Islet precursor cell (in vitro differentiated cells): ENCODE data around the gene CCL7.
A peak's percentile ranks its signal among the peaks of the same experiment; 100 is the strongest.
"Not testable (repeated sequence)": the region's sequence is repeated elsewhere in the genome, so short reads cannot be mapped to it uniquely, and the experiment has no call there.

ENCODE experiments used
- DNase-seq: peaks from one replicate; pipeline ENCODE4 v3.0.0-alpha.2; 2018

Gene CCL7

DNA sequence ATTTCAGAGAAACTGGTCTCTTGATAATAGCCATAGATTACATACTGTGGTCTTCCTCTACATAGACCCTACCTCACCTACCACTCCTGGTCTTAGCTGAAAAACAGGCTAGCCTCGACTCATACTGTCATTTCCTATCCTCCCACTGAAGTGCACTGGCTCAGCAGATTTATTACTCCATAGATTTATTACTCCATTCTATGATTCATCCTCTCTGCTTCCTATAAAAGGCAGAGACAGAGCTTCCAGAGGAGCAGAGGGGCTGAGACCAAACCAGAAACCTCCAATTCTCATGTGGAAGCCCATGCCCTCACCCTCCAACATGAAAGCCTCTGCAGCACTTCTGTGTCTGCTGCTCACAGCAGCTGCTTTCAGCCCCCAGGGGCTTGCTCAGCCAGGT, at the start of gene CCL7:
Gene CCL7, plus strand, starts transcription at position 253 of the 400 bp plus-strand sequence. Its CDS starts 70 bp downstream, at position 323.
- DNase-seq: no peak

DNA sequence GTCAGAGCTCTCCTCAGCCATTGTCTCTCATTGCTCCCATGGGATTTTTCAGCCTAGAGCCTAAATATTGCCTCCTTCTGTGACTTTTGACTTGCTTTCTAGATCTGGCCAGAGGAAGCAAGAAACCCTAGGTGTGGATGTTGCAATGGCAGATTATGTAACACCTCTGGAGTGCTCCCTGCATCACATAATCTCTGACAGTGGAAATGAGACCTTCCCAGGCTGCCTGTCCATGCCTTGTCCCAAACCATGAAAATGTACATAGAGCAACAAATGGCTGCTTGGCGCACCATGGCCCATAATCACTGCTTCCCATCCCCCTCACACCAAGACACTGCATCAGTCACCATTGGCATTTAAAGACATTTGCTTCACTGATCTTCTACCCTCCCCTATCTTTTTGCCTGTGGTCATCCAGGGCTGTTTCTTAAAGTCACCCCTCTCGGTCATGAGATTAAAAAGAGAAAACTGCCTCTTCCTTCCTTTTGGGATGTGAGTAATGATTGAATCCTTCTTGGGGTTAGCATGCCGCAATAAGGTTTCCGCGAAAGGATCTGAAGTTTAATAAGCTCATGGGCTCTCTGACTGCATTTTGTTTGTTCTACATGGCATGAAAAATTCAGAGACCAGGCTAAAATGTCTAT, 49.1 kb upstream of the CCL7 start:
- peak; percentile 42 for DNase-seq

DNA sequence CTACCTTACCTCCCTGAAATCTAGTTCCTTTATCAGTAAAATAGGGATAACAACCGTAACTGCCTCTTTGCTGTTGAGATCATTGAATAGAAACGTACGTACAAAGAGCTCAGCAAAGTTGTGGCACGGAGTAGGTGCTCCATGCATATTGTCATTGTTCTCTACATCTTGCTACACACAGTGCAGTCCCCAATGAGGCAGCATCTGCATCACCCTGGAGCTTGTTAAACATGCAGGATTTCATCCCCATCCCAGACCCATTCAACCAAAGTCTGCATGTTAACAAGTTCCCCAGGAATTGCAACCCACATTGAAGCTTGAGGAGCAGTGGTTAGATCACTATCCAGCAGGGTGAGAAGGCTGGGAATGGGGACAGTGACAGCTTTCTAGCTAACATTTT, 48.6 kb upstream of the CCL7 start:
- DNase-seq: peak; percentile 13

DNA sequence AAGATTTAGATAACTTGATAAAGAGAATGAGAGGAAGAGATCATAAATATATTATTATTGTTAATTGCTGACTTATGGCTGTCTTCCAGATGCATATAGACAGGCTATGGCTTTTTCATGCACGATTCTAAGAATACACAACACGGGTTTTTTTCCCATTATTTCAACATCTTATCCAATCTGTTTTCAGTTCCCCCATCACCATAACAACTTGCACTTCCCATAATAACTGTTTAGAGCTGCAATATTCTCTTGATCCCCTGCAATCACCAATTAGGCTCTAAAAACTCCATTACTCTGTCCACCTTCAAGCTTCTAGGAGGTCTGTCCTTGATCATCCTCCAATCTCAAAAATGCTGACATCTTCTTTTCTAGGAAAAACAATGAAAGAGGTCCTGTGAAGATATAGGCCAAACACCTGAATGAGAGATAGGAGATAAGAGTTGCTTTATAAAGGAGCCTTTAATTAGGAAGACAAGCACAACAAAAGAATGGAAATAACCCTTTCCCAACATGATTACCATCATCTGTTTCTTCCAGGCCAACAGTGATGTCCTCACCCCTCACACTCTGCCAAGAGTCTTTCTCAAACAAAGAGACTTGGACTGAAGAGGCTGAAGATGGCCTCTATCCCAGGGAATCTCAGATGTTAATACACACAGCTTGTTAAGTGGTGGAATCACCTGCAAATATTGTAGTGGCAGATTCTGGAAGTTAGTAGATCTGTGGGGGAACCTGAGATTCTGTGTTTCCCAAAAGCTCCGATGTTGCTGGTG, 47.1 kb upstream of the CCL7 start:
- DNase-seq: peak; percentile 29

DNA sequence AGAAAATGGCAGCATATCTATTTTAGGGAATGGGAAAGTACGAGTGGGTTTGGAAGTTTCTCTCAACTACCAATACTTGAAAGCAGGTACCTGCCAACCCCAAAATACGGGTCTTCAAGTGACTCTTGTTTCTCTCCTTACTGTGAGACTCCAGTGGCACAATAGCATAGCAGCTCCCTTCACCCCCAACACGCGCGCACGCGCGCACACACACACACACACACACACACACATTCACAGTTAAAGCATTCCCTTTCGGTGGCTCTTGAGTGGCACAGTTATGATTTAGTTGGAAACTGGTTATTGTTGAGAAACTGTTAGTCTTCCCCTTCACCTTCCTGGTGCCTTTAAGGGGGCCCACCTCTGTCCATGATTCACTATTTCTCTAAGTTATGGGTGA, 45.0 kb upstream of the CCL7 start:
- DNase-seq: peak; percentile 41

DNA sequence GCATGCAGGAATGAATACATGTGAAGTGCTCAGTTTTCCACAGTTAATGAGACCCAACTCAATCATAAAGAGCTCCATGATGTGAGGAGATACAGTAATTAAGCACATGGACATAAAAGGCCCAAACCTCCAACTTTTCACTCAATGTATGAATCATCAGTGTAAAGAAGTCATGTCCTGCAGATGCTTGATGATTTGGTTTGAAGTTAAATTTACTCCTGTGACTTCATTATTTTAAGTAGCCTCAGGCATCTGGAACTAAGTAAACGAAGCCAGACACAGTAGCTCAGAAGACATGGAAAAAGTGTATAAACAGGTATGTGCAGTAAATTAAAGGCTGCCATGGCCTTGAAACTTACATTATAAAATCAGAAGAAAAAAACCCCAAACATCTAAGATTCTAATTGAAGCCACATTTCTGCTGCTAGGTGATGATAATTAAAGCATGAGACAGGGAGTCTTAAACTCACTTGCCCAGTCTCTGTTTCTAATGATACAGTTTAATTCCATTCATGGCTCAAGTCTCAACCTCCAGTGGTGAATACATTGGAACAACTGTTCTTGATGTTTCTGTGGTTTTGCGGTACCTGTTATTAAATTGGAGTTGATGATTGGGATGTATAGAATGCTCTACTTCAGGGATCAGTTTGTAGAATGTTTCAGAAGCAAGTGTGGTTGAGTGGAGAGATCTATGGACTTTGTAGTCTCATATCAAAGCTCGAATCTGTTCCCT, 43.8 kb upstream of the CCL7 start:
- peak; percentile 14 for DNase-seq

DNA sequence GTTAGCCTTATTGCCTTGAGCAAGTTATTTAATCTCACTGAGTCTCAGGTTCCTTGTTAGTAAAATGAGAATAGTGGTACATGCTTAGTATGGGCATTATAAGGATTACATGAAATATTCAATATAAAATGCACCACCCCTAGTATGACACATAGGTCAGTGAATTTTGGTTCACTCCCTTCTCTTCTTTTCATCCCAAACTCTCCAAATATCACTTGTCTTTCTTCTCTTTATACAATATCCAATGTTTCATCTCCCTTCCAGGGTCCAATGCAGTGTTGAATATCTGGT, 43.3 kb upstream of the CCL7 start:
- no peak for DNase-seq

DNA sequence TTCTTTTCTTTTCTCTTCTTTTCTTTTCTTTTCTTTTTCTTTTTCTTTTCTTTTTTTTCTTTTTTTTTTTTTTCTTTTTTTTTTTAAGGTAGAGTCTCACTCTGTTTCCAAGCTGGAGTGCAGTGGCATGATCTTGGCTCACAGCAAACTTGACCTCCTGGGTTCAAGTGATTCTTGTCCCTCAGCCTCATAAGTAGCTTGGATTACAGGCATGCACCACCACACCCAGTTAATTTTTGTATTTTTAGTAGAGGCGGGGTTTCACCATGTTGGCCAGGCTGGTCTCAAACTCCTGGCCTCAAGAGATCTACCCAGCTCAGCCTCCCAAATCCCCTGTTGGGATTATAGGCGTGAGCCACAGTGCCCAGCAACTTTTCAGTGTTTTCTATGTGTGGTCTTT, 42.7 kb upstream of the CCL7 start:
- DNase-seq: not testable (repeated sequence)

DNA sequence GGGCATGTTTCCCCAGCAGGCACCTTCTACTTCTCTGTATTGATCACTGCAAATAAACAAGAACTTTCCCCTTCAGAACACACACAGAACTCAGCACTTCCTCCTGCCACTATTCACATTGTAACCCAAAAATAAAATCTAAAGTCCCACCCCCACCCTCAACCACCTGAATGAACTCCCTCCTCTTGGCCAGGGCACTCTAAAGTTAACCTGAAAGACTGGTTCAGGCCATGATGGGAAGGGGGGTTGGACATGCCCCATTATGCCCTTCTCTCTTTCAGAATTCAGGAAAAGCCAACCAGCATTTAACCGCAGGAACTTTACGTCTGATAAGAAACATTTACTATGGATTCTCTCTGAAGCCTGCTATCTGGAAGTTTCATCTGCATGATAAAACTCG, 42.3 kb upstream of the CCL7 start:
- DNase-seq: no peak

DNA sequence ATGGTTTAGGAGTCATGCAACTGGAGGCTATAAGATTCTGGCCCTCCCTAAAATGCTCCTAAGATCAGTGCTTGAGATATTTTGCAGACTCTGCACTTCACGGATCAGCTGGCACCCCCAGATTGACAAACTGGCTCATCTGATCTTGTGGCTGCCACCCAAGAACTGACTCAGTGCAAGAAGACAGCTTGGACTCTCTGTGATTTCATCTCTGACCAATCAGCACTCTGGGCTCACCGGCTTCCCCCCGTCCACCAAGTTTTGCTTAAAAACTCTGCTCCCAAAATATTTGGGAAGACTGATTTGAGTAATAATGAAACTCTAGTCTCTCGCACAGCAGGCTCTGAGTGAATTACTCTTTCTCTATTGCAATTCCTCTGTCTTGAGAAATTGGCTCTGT, 41.2 kb upstream of the CCL7 start:
- no peak for DNase-seq

DNA sequence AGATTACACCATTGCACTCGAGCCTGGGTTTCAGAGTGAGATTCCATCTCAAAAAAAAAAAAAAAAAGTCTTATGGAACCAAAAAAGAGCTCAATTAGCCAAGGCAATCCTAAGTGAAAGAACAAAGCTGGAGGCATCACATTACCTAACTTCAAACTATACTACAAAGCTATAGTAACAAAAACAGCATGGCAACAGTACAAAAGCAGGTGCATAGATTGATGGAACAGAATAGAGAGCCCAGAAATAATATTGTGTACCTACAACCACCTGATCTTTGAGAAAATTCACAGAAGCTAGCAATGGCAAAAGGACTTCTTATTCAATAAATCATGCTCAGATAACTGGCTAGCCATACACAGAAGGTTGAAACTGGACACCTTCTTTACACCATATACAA, 39.7 kb upstream of the CCL7 start:
- DNase-seq: no peak

DNA sequence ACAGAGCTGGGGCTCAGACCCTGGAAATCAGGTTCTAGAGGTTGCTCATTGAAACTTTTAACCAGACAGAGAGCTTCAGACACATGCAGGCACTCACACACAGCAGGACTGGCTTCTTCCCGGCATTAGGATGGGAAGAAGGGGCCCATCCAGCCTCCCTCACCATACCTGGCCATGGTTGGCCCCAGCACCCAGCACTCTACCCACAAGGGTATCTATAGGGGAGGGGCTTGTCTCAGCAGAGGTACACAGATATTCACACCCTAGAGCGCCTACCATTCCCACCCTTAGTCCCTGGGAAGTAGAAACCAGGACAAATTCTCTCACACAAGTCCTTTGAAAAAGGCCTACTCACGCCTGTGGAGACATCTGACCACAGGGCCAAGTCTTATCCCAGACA, 35.4 kb upstream of the CCL7 start:
- DNase-seq: peak; percentile 44

DNA sequence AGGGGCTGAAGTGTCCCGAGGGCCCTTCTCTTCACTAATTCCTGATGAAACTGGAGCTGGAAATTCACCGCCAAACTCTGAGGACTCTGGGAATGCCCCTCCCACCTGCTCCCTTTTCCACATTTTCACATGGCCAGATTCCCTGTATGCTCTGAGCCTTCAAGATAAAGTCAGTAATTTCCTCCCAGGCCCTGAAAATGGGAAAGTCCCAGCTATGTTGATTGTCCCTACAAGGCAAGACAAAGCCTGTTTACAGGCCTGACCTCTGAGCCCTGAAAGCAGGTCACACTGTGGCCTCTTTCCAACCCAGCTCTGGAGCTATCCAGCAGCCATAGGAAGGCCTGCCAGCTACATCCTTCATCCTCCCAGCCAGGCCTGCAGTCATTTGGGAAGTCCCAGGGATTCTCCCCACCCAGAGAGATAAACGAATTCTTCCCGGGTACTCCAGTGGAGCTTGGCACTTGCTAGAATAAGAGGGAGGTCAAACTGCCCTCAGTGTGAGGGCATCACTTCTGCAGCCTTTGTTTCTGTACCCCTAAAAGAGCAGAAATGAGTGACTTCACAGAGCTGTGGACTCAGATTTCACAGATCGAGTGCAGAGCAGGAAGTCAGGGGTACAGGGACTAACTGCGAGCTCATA, 34.5 kb upstream of the CCL7 start:
- DNase-seq: peak; percentile 85

DNA sequence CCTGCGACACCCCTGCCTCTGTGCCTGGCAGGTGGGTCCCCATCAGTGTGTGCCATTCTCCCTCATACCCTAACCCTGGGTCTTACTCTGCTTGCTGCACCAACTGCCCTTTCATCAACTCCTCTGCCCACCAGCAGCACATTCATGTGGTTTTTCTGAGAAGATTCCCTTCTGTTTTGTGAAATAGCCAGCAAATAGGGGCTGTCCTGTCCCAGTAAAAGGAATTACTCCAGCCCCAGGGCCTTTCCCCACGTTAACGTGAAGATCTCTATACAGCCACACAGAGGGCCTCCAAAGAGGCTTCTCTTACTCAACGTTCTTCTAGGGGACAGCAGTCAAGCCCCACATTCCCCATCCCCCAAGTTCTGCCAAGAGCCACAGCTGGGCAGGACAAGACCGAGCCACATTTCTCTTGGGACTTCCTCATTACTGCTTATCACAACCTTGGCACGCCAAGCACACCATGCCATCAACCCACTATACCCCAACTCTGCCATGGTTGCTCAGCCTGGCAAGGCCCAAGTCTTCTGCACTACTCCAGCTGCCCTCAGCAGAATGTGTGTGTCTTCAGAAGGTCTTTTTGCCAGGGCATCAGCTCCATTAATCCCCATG, 33.6 kb upstream of the CCL7 start:
- DNase-seq: peak; percentile 36

DNA sequence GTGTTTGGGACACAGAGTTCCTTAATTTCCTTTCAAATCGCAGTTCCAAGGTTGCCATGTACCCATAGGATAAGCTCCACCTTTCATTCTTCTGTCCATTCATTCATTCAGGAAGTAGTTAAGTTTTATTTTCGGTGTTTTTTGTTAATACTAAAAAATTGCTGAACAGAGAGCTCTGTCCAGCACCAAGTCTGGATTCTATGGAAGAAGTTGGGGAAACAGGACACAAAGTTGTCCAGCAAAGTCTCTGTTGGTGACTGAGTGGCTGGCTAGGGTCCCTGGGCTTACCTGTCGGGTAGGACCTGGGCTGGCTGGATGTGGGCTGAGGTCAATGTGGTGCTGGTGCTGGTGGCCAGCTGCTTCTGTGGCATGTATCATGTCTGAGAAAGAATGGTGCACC, 32.6 kb upstream of the CCL7 start:
- DNase-seq: peak; percentile 50

DNA sequence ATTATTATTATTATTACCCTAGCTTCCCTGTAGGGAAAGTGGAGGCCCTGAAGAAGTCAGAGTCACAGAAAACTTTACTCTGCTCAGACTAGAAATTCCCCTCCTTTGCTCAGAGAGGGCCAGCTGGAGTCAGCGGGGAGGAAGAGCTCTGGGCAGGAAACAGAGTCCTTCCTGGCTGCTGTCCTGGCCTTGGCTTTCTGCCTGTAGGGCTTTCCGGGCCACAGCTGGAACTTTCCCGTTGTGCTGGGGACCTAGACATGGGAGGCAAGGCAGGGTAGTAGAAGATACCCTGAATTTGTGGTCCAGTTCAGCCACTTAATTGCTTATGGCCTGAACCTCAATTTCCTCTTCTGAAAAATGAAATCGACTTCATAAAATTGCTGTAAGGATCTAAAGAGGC, 29.0 kb upstream of the CCL7 start:
- no peak for DNase-seq

DNA sequence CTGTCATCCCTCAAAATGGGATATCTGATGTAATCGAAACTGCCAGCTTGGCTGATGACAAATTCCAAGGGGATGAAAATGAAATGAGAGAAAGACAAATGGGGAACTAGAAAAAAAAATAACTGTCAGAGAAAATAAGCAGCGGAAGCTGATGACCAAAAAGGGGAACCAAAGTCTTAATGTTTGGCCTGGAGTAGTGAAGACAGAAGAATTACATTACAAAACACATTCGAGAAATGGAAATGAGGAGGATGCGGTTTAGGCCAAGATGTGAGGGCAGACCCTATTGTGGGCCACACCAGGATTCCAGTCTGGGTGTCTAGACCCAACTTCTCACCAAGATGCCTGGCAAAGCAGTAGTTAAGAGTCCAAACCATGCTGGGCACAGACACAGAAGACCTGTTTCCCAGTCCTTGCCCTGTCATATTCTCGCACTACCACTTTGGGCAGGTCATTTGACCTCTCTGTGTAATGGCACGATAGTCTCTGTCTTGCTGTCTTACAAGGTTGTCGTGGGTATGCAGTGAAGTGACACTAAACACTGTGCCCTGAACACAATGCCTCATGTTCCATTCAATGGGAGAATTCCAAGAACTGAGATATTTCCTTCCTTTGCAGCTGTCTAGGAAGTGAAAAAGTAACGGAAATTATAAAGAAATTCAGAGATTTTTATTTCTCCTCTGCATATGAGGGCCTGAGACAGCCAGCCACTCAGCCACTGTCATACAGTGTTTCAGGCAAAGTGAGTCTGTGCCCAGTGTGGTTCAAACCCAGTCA, 27.2 kb upstream of the CCL7 start:
- DNase-seq: no peak

DNA sequence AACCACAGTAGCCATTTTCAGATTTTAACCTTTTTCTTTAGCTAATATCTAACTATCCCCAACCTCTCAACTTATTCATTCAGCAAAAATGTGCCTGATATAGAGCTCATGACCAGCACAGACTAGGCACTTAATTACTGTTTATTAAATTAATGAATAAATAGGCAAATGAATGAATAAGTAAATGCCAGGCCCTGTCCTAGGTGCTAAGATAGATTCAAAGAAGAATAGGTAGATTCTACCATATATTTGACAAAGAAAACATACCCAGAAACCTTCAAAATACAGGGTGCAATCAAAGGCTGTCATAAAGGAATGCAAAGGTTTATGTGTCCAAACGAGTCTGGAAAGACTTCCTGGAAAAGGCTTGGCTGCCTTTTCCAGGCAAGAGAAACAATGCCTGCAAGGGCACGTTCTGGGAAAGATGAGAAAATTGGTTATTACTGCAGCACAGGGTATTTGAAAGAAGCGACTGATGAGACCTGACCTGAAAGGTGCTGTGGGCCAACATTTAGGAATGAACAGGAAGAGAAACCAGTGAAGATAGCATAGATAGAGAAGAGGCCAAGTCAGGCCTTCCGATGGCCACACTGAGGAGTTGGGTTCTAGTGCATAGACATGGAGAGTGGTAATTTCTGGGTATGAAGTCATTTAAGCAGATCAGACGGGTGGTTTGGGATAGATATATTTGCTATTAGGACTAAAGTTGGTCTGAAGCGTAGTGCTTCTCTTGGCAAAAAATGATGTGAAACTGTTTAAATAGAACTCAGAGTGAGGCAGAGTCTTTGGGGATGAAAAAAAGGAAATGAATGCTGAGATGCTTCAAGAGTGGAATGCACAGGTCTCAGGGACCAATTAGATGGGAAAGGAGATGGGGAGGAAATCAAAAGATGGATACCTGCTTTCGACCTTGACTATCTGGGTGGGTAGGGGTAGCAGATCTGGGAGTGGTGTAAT, 26.4 kb upstream of the CCL7 start:
- DNase-seq: no peak

DNA sequence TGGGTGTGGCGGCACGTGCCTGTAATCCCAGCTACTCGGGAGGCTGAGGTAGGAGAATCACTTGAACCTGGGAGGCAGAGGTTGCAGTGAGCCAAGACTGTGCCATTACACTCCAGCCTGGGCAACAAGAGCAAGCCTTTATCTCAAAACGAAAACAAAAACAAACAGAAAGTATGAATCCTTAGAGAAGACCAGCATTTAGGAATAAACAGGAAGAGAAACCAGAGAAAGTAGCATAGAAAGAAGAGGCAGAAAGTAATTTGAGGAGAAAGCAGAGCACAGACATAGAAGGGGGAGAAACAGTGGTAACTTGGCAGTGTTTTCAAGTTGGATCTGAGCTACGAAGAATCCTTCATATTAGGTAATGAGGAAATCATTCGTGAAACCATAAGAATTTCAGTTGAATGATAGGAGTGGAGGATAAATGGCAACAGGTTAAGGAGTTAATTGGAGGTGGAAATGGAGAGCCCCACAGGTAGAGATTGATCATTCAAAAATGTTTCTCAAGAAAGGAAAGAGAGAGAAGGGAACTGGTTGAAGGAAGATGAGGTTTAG, 24.6 kb upstream of the CCL7 start:
- DNase-seq: no peak

DNA sequence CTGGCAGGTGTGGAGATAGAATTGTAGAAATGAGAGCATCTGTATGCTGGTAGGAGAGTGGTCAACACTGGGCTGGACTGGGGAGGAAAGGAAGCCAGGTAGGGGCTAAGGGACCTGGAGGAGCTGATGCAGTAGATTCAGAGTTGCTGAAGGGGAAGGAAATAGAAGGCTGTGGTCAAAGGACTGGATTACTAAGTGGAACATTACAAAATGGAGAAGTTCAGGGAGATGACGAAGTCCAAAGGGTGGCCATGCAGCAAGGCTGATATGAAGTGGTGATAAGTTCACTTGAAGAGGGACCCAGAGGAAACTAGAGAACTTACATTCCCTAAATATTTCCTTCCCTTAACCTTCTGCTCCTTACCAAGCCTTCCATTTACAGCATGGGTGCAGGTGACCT, 23.6 kb upstream of the CCL7 start:
- DNase-seq: no peak

DNA sequence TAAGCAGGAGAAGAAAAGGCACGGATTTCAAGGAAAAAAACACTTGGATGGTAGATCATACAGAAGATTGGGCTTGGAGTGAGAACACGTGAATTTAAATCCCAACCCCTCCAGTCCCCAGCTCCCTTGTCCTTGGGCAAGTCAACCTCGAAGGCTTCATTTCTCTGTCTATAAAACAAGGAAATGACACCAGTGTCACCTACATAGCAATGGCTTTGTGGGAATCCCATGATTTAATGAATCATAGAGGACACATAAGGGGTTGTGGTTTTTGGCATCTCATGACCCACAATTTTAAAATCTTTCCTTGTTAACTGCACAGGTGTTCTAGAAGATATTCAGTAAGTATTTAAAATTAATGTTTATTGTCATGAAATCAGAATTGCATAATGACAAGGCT, 23.1 kb upstream of the CCL7 start:
- no peak for DNase-seq
